Esophagus muscularis mucosa (tissue), 4 donors: Measurements from ENCODE around the gene FMO1. TPM values are rescaled to one million over a fixed set of nuclear protein-coding genes. Genes with fewer than 3 reads are reported as not detected.

ENCODE experiments used
- DNase-seq: peaks from one replicate; pipeline ENCODE4 v3.0.0-alpha.2; 2017; ENCODE audit errors: extremely low spot score
- H3K27ac ChIP-seq, 4 donors: fragments of 200-600 bp; sonication (generic); replicated peaks in 1 of 4; 1 replicate in 3 of 4; 2 replicates in 1 of 4; pipeline ENCODE4 v1.5.1; 2016 to 2019; ENCODE audit warnings: mild to moderate bottlenecking in 1 of 4
- H3K27me3 ChIP-seq, 4 donors: fragments of 200-600 bp; sonication (generic); one replicate each; pipeline versions ENCODE4 v1.5.1 to v1.6.0; 2016 to 2019
- H3K36me3 ChIP-seq, 4 donors: fragments of 200-600 bp; sonication (generic); one replicate each; pipeline ENCODE4 v1.5.1; 2016 to 2019
- H3K4me1 ChIP-seq, 4 donors: fragments of 200-600 bp; sonication (generic); one replicate each; pipeline ENCODE4 v1.5.1; 2016 to 2019
- H3K4me3 ChIP-seq, 4 donors: fragments of 200-600 bp; sonication (generic); 1 replicate in 2 of 4; 2 replicates in 2 of 4; pipeline ENCODE4 v1.5.1; 2016 to 2019; ENCODE audit warnings: mild to moderate bottlenecking in 4 of 4, moderate library complexity in 1 of 4
- H3K9me3 ChIP-seq, 4 donors: fragments of 200-600 bp; sonication (generic); 1 replicate in 3 of 4; 2 replicates in 1 of 4; pipeline ENCODE4 v1.5.1; 2016 to 2019
- CTCF ChIP-seq, 3 experiments: fragments of 200-600 bp in 2 of 3; fragments of 450-650 bp in 1 of 3; sonication (generic) in 2 of 3; IDR thresholded peaks; one replicate each; pipeline ENCODE4 v1.5.1; 2017 to 2019; ENCODE audit warnings: antibody characterized with exemption in 3 of 3, mild to moderate bottlenecking in 2 of 3, moderate library complexity in 1 of 3
- EP300 ChIP-seq: sonication (generic); formaldehyde crosslinking; IDR thresholded peaks from one replicate; pipeline ENCODE4 v1.6.1; 2017; ENCODE audit warnings: antibody characterized with exemption
- POLR2A ChIP-seq: fragments of 450-650 bp; IDR thresholded peaks from one replicate; pipeline ENCODE4 v1.6.1; 2017; ENCODE audit warnings: antibody characterized with exemption, moderate library complexity, mild to moderate bottlenecking, low read depth
- POLR2AphosphoS5 ChIP-seq, 2 donors: sonication (generic); formaldehyde crosslinking; IDR thresholded peaks; one replicate each; pipeline ENCODE4 v1.6.1; 2017; ENCODE audit warnings: antibody characterized with exemption in 2 of 2
- WGBS: methylation state at CpG from one replicate; pipeline ENCODE4 v1.1.5; 2018; 5-methylcytosine and 5-hydroxymethylcytosine counted together
- intact Hi-C: fragments of 100-400 bp; cut with DNase I; formaldehyde crosslinking; loops from one replicate; pipeline ENCODE4 v1.15.1; 2023
- total RNA-seq, 4 donors: library from RNA; depleted of rRNA; stranded (reverse); fragments of >200 nt; gene quantifications; one replicate each; pipeline versions ENCODE4 v1.1.0 to v1.2.1, GENCODE V29; 2016

Gene FMO1
- total RNA-seq, 4 donors from 2014 or later = 0.34 TPM; not detected in 3

- 33% methylated on average over 6 of the region's 6 CpGs for WGBS
- TF ChIP-seq POLR2AphosphoS5 (IDR thresholded peaks at IDR 0.05) (no peak), POLR2A (no peak), EP300 (no peak), CTCF (IDR thresholded peaks at IDR 0.05) (no peak)
- no peaks in the 10 kb centered on the region for H3K36me3 ChIP-seq
- peaks cover 0 to 14% (median 4%) of the 10 kb centered on the region in 4 donors for H3K4me1 ChIP-seq
- intact Hi-C loops = no loop called here
- H3K27ac ChIP-seq = no peak overlapping the region
- H3K27me3 ChIP-seq = peaks cover 0 to 37% (median 8%) of the 10 kb centered on the region in 4 donors
- no peak for DNase-seq
- H3K9me3 ChIP-seq = no peaks in the 10 kb centered on the region
- peak overlapping the region; percentile 47 to 62 (median 52) for H3K4me3 ChIP-seq
Observed at GRCh38 chr1:171251952-171252300, 3.6 kb downstream of the FMO1 start.

GRCh38 chr1:171252482-171252881 is 4.2 kb downstream of the FMO1 start:
- Histone ChIP-seq H3K4me3 (no peak overlapping the region), H3K4me1 (peaks cover 0 to 20% (median 9%) of the 10 kb centered on the region in 4 donors), H3K9me3 (no peaks in the 10 kb centered on the region), H3K36me3 (no peaks in the 10 kb centered on the region), H3K27ac (no peak overlapping the region), H3K27me3 (peaks cover 0 to 37% (median 8%) of the 10 kb centered on the region in 4 donors)
- TF ChIP-seq POLR2AphosphoS5 (IDR thresholded peaks at IDR 0.05) = no peak
- TF ChIP-seq POLR2A = no peak
- no peak for TF ChIP-seq EP300
- TF ChIP-seq CTCF (IDR thresholded peaks at IDR 0.05) = no peak
- intact Hi-C loops = no loop called here
- no peak for DNase-seq
- WGBS = 84% methylated on average over 5 of the region's 5 CpGs

GRCh38 chr1:171254859-171255258 is 6.6 kb downstream of the FMO1 start:
- H3K36me3 ChIP-seq = no peaks in the 10 kb centered on the region
- no peak overlapping the region for H3K27ac ChIP-seq
- DNase-seq = no peak
- 74% methylated on average over 4 of the region's 4 CpGs for WGBS
- TF ChIP-seq CTCF (IDR thresholded peaks at IDR 0.05) (no peak), POLR2AphosphoS5 (IDR thresholded peaks at IDR 0.05) (no peak), EP300 (no peak), POLR2A (no peak)
- peaks cover 0 to 25% (median 13%) of the 10 kb centered on the region in 4 donors for H3K4me1 ChIP-seq
- intact Hi-C loops = no loop called here
- no peak overlapping the region for H3K4me3 ChIP-seq
- H3K9me3 ChIP-seq = no peaks in the 10 kb centered on the region
- peaks cover 0 to 37% (median 8%) of the 10 kb centered on the region in 4 donors for H3K27me3 ChIP-seq

- peaks cover 0 to 15% (median 9%) of the 10 kb centered on the region in 4 donors for H3K4me1 ChIP-seq
- H3K9me3 ChIP-seq = no peaks in the 10 kb centered on the region
- DNase-seq = no peak
- H3K27me3 ChIP-seq = peaks cover 0 to 26% (median 5%) of the 10 kb centered on the region in 4 donors
- intact Hi-C loops = no loop called here
- no peak overlapping the region for H3K27ac ChIP-seq
- H3K4me3 ChIP-seq = no peak overlapping the region
- 67% methylated on average over 8 of the region's 8 CpGs for WGBS
- H3K36me3 ChIP-seq = no peaks in the 10 kb centered on the region
- TF ChIP-seq EP300 = no peak
Observed at GRCh38 chr1:171256940-171257606, 8.8 kb downstream of the FMO1 start.

GRCh38 chr1:171257607-171258076 is 9.3 kb downstream of the FMO1 start:
- Histone ChIP-seq H3K27ac (no peak overlapping the region), H3K27me3 (peaks cover 0 to 21% (median 2%) of the 10 kb centered on the region in 4 donors), H3K4me1 (peaks cover 0 to 13% (median 9%) of the 10 kb centered on the region in 4 donors), H3K4me3 (no peak overlapping the region), H3K9me3 (no peaks in the 10 kb centered on the region), H3K36me3 (no peaks in the 10 kb centered on the region)
- intact Hi-C loops = no loop called here
- 79% methylated on average over 5 of the region's 5 CpGs for WGBS
- TF ChIP-seq POLR2A (no peak), POLR2AphosphoS5 (IDR thresholded peaks at IDR 0.05) (no peak), EP300 (no peak), CTCF (IDR thresholded peaks at IDR 0.05) (no peak)
- no peak for DNase-seq
